ENCODE measurements around the gene TYMP. TPM values are rescaled to one million over a fixed set of nuclear protein-coding genes. Genes with fewer than 3 reads are reported as not detected.

TYMP gene
- total RNA-seq, 1 experiment from 2014 or later = 5.9 TPM

DNA sequence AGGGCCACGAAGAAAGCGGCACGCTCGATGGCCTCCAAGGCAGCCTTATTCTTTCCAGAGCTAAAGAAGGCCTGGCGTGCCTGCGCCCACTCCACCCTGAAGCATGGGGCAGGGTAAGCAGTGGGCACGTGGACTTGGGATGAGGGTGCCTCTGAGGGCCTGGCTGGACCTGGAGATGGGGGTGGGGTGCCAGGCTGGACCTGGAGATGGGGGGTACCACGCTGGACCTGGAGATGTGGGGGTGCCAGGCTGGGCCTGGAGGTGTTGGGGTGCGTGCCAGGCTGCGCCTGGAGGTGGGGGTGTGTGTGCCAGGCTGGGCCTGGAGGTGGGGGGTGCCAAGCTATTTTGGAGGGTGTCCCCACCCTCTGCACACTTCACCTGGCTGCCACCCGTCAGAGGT lies 43.2 kb upstream of the TYMP start:
- Histone ChIP-seq H3K27ac (no peak overlapping the region), H4K20me1 (ENCODE audit: insufficient read depth) (no peaks in the 10 kb centered on the region), H3K79me2 (ENCODE audit: low read depth) (no peaks in the 10 kb centered on the region), H3K9me3 (ENCODE audit: insufficient read depth, low read depth) (no peaks in the 10 kb centered on the region), H3K27me3 (ENCODE audit: insufficient read depth, low read depth) (no peaks in the 10 kb centered on the region), H3F3A (ENCODE audit: insufficient read depth, low read depth) (peaks cover 3% of the 10 kb centered on the region; the same call in 1 of the 2 replicates), H3K4me2 (no peak overlapping the region), H3K9me2 (ENCODE audit: insufficient read depth) (no peaks in the 10 kb centered on the region), H3K4me1 (replicated peaks; ENCODE audit: insufficient read depth) (no peaks in the 10 kb centered on the region), H2AFZ (no peak overlapping the region), H3K4me3 (no peak overlapping the region), H3K36me3 (ENCODE audit: low read depth) (peaks cover 26% of the 10 kb centered on the region; the same call in 1 of the 2 replicates)
- ChIA-PET CTCF (no interaction called here), POLR2A (ENCODE audit: unreplicated experiment) (no interaction called here)
- TF ChIP-seq, protein P1, sequence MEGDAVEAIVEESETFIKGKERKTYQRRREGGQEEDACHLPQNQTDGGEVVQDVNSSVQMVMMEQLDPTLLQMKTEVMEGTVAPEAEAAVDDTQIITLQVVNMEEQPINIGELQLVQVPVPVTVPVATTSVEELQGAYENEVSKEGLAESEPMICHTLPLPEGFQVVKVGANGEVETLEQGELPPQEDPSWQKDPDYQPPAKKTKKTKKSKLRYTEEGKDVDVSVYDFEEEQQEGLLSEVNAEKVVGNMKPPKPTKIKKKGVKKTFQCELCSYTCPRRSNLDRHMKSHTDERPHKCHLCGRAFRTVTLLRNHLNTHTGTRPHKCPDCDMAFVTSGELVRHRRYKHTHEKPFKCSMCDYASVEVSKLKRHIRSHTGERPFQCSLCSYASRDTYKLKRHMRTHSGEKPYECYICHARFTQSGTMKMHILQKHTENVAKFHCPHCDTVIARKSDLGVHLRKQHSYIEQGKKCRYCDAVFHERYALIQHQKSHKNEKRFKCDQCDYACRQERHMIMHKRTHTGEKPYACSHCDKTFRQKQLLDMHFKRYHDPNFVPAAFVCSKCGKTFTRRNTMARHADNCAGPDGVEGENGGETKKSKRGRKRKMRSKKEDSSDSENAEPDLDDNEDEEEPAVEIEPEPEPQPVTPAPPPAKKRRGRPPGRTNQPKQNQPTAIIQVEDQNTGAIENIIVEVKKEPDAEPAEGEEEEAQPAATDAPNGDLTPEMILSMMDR (conservative IDR thresholded peaks at IDR 0.05) = no peak
- no peak for TF ChIP-seq EZH2 (IDR thresholded peaks at IDR 0.05; ENCODE audit: low read depth)
- BruUV-seq (replicated peaks) = no TSS peak
- DNase-seq = no peak
- intact Hi-C loops (cut with micrococcal nuclease; ENCODE audit: unreplicated experiment) = no loop called here

DNA sequence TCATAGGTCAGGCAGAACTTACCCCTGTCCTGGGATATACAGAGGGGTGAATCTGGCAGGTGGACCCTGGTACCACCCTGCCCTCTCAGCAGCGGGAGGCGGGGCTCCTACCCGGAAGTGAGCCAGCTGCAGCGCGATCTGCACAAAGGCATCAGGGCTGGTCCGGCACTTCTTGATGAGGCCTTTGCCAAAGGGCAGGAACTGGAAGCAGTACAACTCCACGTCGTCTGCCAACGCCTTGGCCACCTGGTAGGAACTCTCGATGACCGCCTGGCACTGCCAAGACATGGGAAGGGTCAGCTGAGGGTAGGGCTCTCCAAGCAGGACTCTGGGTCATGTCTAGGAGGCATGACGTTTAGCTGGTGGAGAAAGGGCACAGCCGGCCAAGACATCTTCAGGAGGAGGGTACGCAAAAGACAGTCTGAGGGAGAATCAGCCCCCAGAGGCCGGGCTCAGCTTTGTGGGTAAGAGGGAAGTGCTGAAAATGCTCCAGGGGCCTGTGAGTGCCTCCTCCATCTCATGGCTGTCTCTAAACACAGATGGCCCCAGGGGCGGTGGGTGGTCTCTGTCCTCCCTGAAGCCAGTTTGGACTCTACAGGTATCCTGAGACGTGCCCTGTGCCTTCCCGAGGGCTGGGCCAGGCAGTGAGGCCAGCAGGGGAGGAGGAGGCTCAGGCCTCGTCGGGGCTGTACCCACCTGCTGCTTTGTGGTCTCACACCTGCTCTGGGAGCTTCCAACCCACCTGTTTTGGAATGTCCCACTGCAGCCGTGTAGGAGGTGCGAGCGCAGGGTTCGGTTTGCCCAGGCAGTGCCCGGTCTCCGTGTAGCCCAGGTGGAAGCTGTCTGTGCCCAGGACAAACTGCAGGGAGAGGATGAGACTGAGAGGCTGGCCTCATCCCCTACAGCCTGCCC lies 41.7 kb upstream of the TYMP start:
- POLR2A ChIA-PET (ENCODE audit: unreplicated experiment) = no interaction called here
- H3F3A ChIP-seq (ENCODE audit: insufficient read depth, low read depth) = peaks cover 13% of the 10 kb centered on the region; the same call in 1 of the 2 replicates
- DNase-seq = no peak

GRCh38 chr22:50570861-50571260 lies 41.0 kb upstream of the TYMP start:
- Histone ChIP-seq H3F3A (ENCODE audit: insufficient read depth, low read depth) (peaks cover 20% of the 10 kb centered on the region; the same call in 1 of the 2 replicates), H3K4me3 (no peak overlapping the region), H3K27ac (no peak overlapping the region), H3K4me2 (no peak overlapping the region), H2AFZ (no peak overlapping the region), H3K9me3 (ENCODE audit: insufficient read depth, low read depth) (no peaks in the 10 kb centered on the region), H3K27me3 (ENCODE audit: insufficient read depth, low read depth) (no peaks in the 10 kb centered on the region), H3K79me2 (ENCODE audit: low read depth) (no peaks in the 10 kb centered on the region), H4K20me1 (ENCODE audit: insufficient read depth) (no peaks in the 10 kb centered on the region), H3K4me1 (replicated peaks; ENCODE audit: insufficient read depth) (no peaks in the 10 kb centered on the region), H3K9me2 (ENCODE audit: insufficient read depth) (no peaks in the 10 kb centered on the region), H3K36me3 (ENCODE audit: low read depth) (peaks cover 26% of the 10 kb centered on the region; the same call in 1 of the 2 replicates)
- TF ChIP-seq, protein P1 (conservative IDR thresholded peaks at IDR 0.05) = no peak
- no peak for TF ChIP-seq EZH2 (IDR thresholded peaks at IDR 0.05; ENCODE audit: low read depth)
- no peak for DNase-seq
- ChIA-PET CTCF (no interaction called here), POLR2A (ENCODE audit: unreplicated experiment) (no interaction called here)
- BruUV-seq (replicated peaks) = no TSS peak
- intact Hi-C loops (cut with micrococcal nuclease; ENCODE audit: unreplicated experiment) = no loop called here

More for the DNA sequence above, 41.7 kb upstream of the TYMP start:
- H3K27ac ChIP-seq = no peak overlapping the region
- H3K9me2 ChIP-seq (ENCODE audit: insufficient read depth) = no peaks in the 10 kb centered on the region
- BruUV-seq (replicated peaks) = no TSS peak
- H3K79me2 ChIP-seq (ENCODE audit: low read depth) = no peaks in the 10 kb centered on the region
- intact Hi-C loops (cut with micrococcal nuclease; ENCODE audit: unreplicated experiment) = no loop called here
- peaks cover 26% of the 10 kb centered on the region; the same call in 1 of the 2 replicates for H3K36me3 ChIP-seq (ENCODE audit: low read depth)
- TF ChIP-seq, protein P1 (conservative IDR thresholded peaks at IDR 0.05) = no peak
- TF ChIP-seq EZH2 (IDR thresholded peaks at IDR 0.05; ENCODE audit: low read depth) = no peak
- no peaks in the 10 kb centered on the region for H3K9me3 ChIP-seq (ENCODE audit: insufficient read depth, low read depth)
- H4K20me1 ChIP-seq (ENCODE audit: insufficient read depth) = no peaks in the 10 kb centered on the region
- H3K27me3 ChIP-seq (ENCODE audit: insufficient read depth, low read depth) = no peaks in the 10 kb centered on the region
- H3K4me1 ChIP-seq (replicated peaks; ENCODE audit: insufficient read depth) = no peaks in the 10 kb centered on the region
- no peak overlapping the region for H2AFZ ChIP-seq
- no peak overlapping the region for H3K4me3 ChIP-seq
- CTCF ChIA-PET = no interaction called here
- no peak overlapping the region for H3K4me2 ChIP-seq
